MM.1S (cell line): Measurements from ENCODE around the gene NSD1.

Experiments
- DNase-seq: peaks from one replicate; pipeline ENCODE4 v3.0.0-alpha.2; 2015
- H2AFZ ChIP-seq: fragments of 300-600 bp; sonication (generic); 2 replicates; pipeline ENCODE4 v1.6.0; 2016; ENCODE audit warnings: antibody characterized with exemption, low read length
- H3F3A ChIP-seq: fragments of 300-600 bp; sonication (generic); 2 replicates; pipeline ENCODE4 v1.6.1; 2016; ENCODE audit warnings: mild to moderate bottlenecking, antibody characterized with exemption, low read length, moderate library complexity, mixed read lengths; ENCODE audit not compliant: insufficient read depth
- H3K27ac ChIP-seq: fragments of 300-600 bp; sonication (generic); 2 replicates; pipeline ENCODE4 v1.5.1; 2016; ENCODE audit warnings: mild to moderate bottlenecking, low read length
- H3K27me3 ChIP-seq: fragments of 300-600 bp; sonication (generic); replicated peaks from 2 replicates; pipeline ENCODE4 v1.6.0; 2016; ENCODE audit warnings: low read length; ENCODE audit not compliant: insufficient read depth
- H3K36me3 ChIP-seq: fragments of 300-600 bp; sonication (generic); replicated peaks from 2 replicates; pipeline ENCODE4 v1.6.1; 2016; ENCODE audit warnings: mild to moderate bottlenecking, low read length, mixed read lengths; ENCODE audit not compliant: insufficient read depth
- H3K4me1 ChIP-seq: fragments of 300-600 bp; sonication (generic); 2 replicates; pipeline ENCODE4 v1.6.1; 2016; ENCODE audit warnings: low read length, mixed read lengths
- H3K4me2 ChIP-seq: fragments of 300-600 bp; sonication (generic); 2 replicates; pipeline ENCODE4 v1.6.0; 2016; ENCODE audit warnings: low read depth, low read length
- H3K4me3 ChIP-seq: fragments of 300-600 bp; sonication (generic); 2 replicates; pipeline ENCODE4 v1.5.1; 2016; ENCODE audit warnings: low read length, mixed read lengths
- H3K79me2 ChIP-seq: fragments of 300-600 bp; sonication (generic); 2 replicates; pipeline ENCODE4 v1.6.1; 2016; ENCODE audit warnings: mixed run types, low read length, mixed read lengths
- H3K9ac ChIP-seq: fragments of 300-600 bp; sonication (generic); 2 replicates; pipeline ENCODE4 v1.6.1; 2016; ENCODE audit warnings: low read length, mixed read lengths
- H3K9me2 ChIP-seq: fragments of 300-600 bp; sonication (generic); replicated peaks from 2 replicates; pipeline ENCODE4 v1.6.1; 2016; ENCODE audit warnings: mild to moderate bottlenecking, low read length, mixed read lengths; ENCODE audit not compliant: insufficient read depth
- H3K9me3 ChIP-seq: fragments of 300-600 bp; sonication (generic); replicated peaks from 2 replicates; pipeline ENCODE4 v1.6.1; 2016; ENCODE audit warnings: mild to moderate bottlenecking, low read length, mixed read lengths; ENCODE audit not compliant: insufficient read depth
- H4K20me1 ChIP-seq: fragments of 300-600 bp; sonication (generic); 2 replicates; pipeline ENCODE4 v1.6.1; 2016; ENCODE audit warnings: mild to moderate bottlenecking, low read length, moderate library complexity, mixed read lengths; ENCODE audit not compliant: insufficient read depth
- CTCF ChIP-seq: fragments of 300-600 bp; sonication (generic); IDR thresholded peaks from 2 replicates; pipeline ENCODE4 v1.5.1; 2016; ENCODE audit warnings: antibody characterized with exemption, low read length, mixed read lengths
- EZH2 ChIP-seq: fragments of 300-600 bp; sonication (generic); optimal IDR thresholded peaks from 2 replicates; pipeline ENCODE3; 2017; ENCODE audit warnings: low read depth, mild to moderate bottlenecking, antibody characterized with exemption, low read length, mixed read lengths
- EZH2phosphoT487 ChIP-seq: fragments of 300-600 bp; sonication (generic); IDR thresholded peaks from 2 replicates; pipeline ENCODE4 v1.6.1; 2018; ENCODE audit warnings: antibody characterized with exemption, low read length

The NSD1 gene

DNA sequence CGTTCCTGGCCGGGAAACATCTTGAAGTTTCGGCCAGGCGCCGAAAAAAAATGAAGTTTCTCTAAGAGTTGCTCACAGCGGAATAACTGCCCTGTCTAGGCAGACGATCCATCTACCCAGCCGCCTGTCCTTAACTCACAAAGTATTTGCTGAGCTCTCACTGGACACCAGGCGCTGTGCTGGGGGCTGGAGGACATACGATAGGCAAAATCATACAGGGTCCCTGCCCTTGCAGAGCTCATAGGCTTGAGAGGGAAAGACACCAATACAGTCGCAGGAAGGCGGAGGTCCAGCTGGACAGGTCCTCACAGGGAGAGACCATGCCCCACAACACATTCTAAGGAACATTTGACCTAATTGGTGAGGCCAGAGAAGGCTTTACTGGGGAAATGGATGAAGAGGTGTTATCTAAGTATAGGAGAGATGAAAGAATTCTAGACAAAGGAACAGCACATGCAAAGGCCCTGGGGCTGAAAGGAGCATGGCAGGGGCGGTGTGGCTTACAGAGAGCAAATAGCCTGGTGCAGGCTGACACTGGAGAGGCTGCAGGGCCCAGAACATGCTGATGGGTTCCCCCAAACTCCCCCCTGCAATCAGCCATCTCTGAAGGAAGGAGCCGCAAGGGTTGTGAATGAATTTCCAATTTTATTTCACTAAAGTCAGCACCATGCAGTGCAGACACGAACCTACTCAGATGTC is 180.1 kb downstream of the NSD1 start:
- Histone ChIP-seq H3K4me2 (peak overlapping the region; percentile 98; the same call in 1 of the 2 replicates), H3K27ac (no peak overlapping the region), H3K4me1 (peaks cover 18% of the 10 kb centered on the region), H3K4me3 (no peak overlapping the region), H2AFZ (no peak overlapping the region), H3F3A (peaks cover 42% of the 10 kb centered on the region), H3K27me3 (no peaks in the 10 kb centered on the region), H3K36me3 (no peaks in the 10 kb centered on the region), H3K9me3 (no peaks in the 10 kb centered on the region), H3K9ac (no peak overlapping the region), H3K79me2 (peaks cover 30% of the 10 kb centered on the region), H4K20me1 (no peaks in the 10 kb centered on the region), H3K9me2 (no peaks in the 10 kb centered on the region)
- TF ChIP-seq EZH2phosphoT487 (no peak), EZH2 (no peak), CTCF (no peak)
- DNase-seq: no peak

GRCh38 chr5:177314376-177315342 is 181.1 kb downstream of the NSD1 start:
- no peak overlapping the region for H3K9ac ChIP-seq
- no peak overlapping the region for H3K4me2 ChIP-seq
- peaks cover 20% of the 10 kb centered on the region for H3K79me2 ChIP-seq
- H3K9me3 ChIP-seq: no peaks in the 10 kb centered on the region
- H3K27ac ChIP-seq: no peak overlapping the region
- no peaks in the 10 kb centered on the region for H3K36me3 ChIP-seq
- H2AFZ ChIP-seq: no peak overlapping the region
- H3K27me3 ChIP-seq: no peaks in the 10 kb centered on the region
- H3K9me2 ChIP-seq: no peaks in the 10 kb centered on the region
- no peaks in the 10 kb centered on the region for H4K20me1 ChIP-seq
- peaks cover 12% of the 10 kb centered on the region for H3K4me1 ChIP-seq
- no peak overlapping the region for H3K4me3 ChIP-seq
- peaks cover 32% of the 10 kb centered on the region for H3F3A ChIP-seq
- DNase-seq: no peak
- TF ChIP-seq EZH2: no peak
- no peak for TF ChIP-seq EZH2phosphoT487
- TF ChIP-seq CTCF: no peak

DNA sequence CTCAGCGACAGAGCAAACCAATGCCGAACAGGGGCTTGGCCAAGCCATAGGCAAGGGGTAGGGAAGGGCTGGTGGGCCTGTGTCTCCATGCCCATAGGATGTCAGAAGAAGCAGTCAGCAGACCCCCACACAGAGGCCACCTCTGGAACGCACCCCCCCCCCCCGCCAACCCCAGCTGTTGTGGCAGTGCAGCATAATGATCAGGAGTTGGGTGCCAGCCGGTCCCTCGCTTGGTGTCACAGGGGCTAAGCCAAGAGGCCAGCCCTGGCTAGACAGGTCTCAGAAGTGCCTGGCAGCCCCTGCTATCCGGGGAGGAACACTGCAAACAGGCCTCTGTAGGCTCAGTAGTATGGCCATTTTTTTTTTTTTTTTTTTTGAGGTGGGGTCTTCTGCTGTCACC is 181.8 kb downstream of the NSD1 start:
- TF ChIP-seq EZH2: no peak
- TF ChIP-seq EZH2phosphoT487: no peak
- no peak for TF ChIP-seq CTCF
- Histone ChIP-seq H3K4me2 (no peak overlapping the region), H3K9me3 (no peaks in the 10 kb centered on the region), H3K27me3 (no peaks in the 10 kb centered on the region), H3F3A (peaks cover 25% of the 10 kb centered on the region), H3K4me3 (no peak overlapping the region), H4K20me1 (no peaks in the 10 kb centered on the region), H2AFZ (no peak overlapping the region), H3K9me2 (no peaks in the 10 kb centered on the region), H3K9ac (no peak overlapping the region), H3K36me3 (no peaks in the 10 kb centered on the region), H3K27ac (no peak overlapping the region), H3K79me2 (peaks cover 13% of the 10 kb centered on the region), H3K4me1 (peaks cover 5% of the 10 kb centered on the region)
- DNase-seq: no peak
